Endothelial cell of umbilical vein (primary cell): ENCODE results near the gene AGTPBP1.

Experiments used
- EZH2 ChIP-seq: IDR thresholded peaks from 2 replicates; pipeline ENCODE4 v1.6.1; 2012; ENCODE audit warnings: borderline replicate concordance, low read depth, mild to moderate bottlenecking, moderate library complexity, low read length, inconsistent platforms; ENCODE audit not compliant: severe bottlenecking
- TF ChIP-seq, protein P1 (sequence below): IDR thresholded peaks from 2 replicates; pipeline ENCODE4 v1.6.1; 2011; ENCODE audit not compliant: insufficient read depth, insufficient read length

DNA sequence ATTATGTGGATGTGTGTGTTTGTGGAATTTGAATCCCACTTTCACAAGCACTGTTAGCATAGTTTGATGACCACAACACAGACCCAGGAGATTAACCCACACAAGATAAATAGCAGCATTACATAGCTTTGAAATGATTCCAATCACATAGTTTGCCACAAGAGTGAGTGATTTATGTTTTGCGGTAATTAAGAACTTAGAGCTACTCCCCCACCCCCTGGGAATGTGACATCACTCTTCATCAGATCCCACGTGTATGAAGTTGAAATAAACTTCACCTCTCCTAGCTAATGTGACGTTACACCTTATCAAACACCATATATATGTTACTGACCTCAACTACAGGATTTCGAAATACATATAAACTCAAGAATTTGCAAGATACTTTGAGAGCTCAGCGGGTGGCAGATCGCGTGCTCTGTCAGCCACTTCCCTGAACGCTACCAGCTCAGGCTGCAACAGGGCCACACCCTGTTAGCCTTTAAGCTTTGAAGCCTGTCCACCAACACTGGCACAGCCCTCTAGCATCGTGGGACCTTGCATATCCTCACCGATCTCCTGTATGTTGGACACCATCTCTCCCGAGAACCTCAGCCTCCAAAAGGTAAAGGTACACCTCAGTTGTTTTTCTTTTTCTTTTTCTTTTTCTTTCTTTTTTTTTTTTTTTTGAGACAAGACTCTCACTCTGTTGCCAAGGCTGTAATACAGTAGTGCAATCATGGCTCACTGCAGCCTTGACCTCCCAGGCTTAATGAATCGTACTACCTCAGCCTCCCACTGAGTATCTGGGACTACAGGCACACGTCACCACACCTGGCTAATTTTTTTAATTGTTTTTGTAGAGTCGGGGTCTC is 1.7 kb upstream of the AGTPBP1 start:
- TF ChIP-seq, protein P1, sequence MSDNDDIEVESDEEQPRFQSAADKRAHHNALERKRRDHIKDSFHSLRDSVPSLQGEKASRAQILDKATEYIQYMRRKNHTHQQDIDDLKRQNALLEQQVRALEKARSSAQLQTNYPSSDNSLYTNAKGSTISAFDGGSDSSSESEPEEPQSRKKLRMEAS, result no peak
- no peak for TF ChIP-seq EZH2
